ENCODE measurements around the gene AFF4. TPM values are rescaled to one million over a fixed set of nuclear protein-coding genes. Genes with fewer than 3 reads are reported as not detected.

The AFF4 gene
- total and polyA plus RNA-seq, 2 donors (not counting 1 experiment from before 2014, with no cell fraction given), result 16.2 to 81.5 TPM

GRCh38 chr5:132943362-132944022 is 19.9 kb downstream of the AFF4 start:
- no peak for DNase-seq
- Histone ChIP-seq H3K36me3 (replicated peaks in 1 of 2; ENCODE audit: control extremely low read depth in 1 of 2, control insufficient read depth in 1 of 2, extremely low read depth in 1 of 2, insufficient read depth in 2 of 2, low read length in 1 of 2) (peaks cover 3 to 20% of the 10 kb centered on the region in 2 experiments), H3K9ac (ENCODE audit: low read length) (no peak overlapping the region), H3K4me2 (replicated peaks; ENCODE audit: low read depth, low read length, poor library complexity, severe bottlenecking) (no peak overlapping the region), H2AFZ (ENCODE audit: insufficient read depth, low read depth, low read length, poor library complexity, severe bottlenecking) (no peak overlapping the region), H3K9me3 (ENCODE audit: control extremely low read depth in 1 of 3, control insufficient read depth in 2 of 3, insufficient read depth in 1 of 3, low read length in 2 of 3) (no peaks in the 10 kb centered on the region), H3K4me3 (ENCODE audit: control extremely low read depth in 1 of 5, extremely low read depth in 1 of 5, insufficient read depth in 1 of 5, low read depth in 2 of 5, low read length in 4 of 5) (no peak overlapping the region), H3K4me1 (ENCODE audit: control insufficient read depth in 2 of 2, insufficient read depth in 2 of 2, low read length in 2 of 2) (peaks cover 3 to 5% of the 10 kb centered on the region in 2 donors), H3K27ac (ENCODE audit: low read length in 2 of 2) (no peak overlapping the region), H3K79me2 (ENCODE audit: control insufficient read depth, insufficient read depth, low read length) (peaks cover 98% of the 10 kb centered on the region), H4K20me1 (ENCODE audit: control insufficient read depth, insufficient read depth, low read length, poor library complexity, severe bottlenecking) (peaks cover 90% of the 10 kb centered on the region), H3K27me3 (replicated peaks in 1 of 4; ENCODE audit: control extremely low read depth in 1 of 4, control insufficient read depth in 3 of 4, insufficient read depth in 4 of 4, low read length in 3 of 4) (no peaks in the 10 kb centered on the region)
- H3K4me1 Mint-ChIP-seq, result peaks cover 40% of the 10 kb centered on the region
- POLR2A ChIA-PET, result no interaction called here
- H3K4me3 Mint-ChIP-seq, result no peak overlapping the region
- H3K9me3 Mint-ChIP-seq (ENCODE audit: insufficient read depth), result no peaks in the 10 kb centered on the region
- ATAC-seq (ENCODE audit: low read depth), result no peak
- 96% methylated on average over 3 of the region's 3 CpGs for WGBS (ENCODE audit: insufficient coverage)
- intact Hi-C loops (cut with micrococcal nuclease), result no loop called here
- CTCF ChIA-PET, result interaction anchor here (0.5 kb wide), 1 partner anchor 23 kb away, joined by 4 read pairs; no protein-coding TSS in a partner anchor
- no peak for TF ChIP-seq CTCF (IDR thresholded peaks at IDR 0.05)
- TF ChIP-seq EZH2 (IDR thresholded peaks at IDR 0.05; ENCODE audit: borderline replicate concordance, insufficient read depth, low read depth, low read length, poor library complexity, severe bottlenecking), result no peak
- H3K27me3 Mint-ChIP-seq, result no peaks in the 10 kb centered on the region
- H3K27ac Mint-ChIP-seq, result no peak overlapping the region

- DNase-seq (no peak), ATAC-seq (ENCODE audit: low read depth) (no peak)
- peaks cover 89% of the 10 kb centered on the region for H4K20me1 ChIP-seq (ENCODE audit: control insufficient read depth, insufficient read depth, low read length, poor library complexity, severe bottlenecking)
- H3K4me3 ChIP-seq (ENCODE audit: control extremely low read depth in 1 of 5, extremely low read depth in 1 of 5, insufficient read depth in 1 of 5, low read depth in 2 of 5, low read length in 4 of 5), result no peak overlapping the region
- H3K36me3 ChIP-seq (replicated peaks in 1 of 2; ENCODE audit: control extremely low read depth in 1 of 2, control insufficient read depth in 1 of 2, extremely low read depth in 1 of 2, insufficient read depth in 2 of 2, low read length in 1 of 2), result peaks cover 3 to 26% of the 10 kb centered on the region in 2 experiments
- peaks cover 5 to 6% of the 10 kb centered on the region in 2 donors for H3K4me1 ChIP-seq (ENCODE audit: control insufficient read depth in 2 of 2, insufficient read depth in 2 of 2, low read length in 2 of 2)
- H3K4me2 ChIP-seq (replicated peaks; ENCODE audit: low read depth, low read length, poor library complexity, severe bottlenecking), result no peak overlapping the region
- intact Hi-C loops (cut with micrococcal nuclease), result no loop called here
- POLR2A ChIA-PET, result interaction anchor here (0.6 kb wide), 1 partner anchor 53 kb away, joined by 3 read pairs; no protein-coding TSS in a partner anchor
- H3K27ac ChIP-seq (ENCODE audit: low read length in 2 of 2), result no peak overlapping the region
- H3K27ac Mint-ChIP-seq, result no peak overlapping the region
- TF ChIP-seq EZH2 (IDR thresholded peaks at IDR 0.05; ENCODE audit: borderline replicate concordance, insufficient read depth, low read depth, low read length, poor library complexity, severe bottlenecking), result no peak
- TF ChIP-seq CTCF (IDR thresholded peaks at IDR 0.05), result no peak
- CTCF ChIA-PET, result no interaction called here
- H2AFZ ChIP-seq (ENCODE audit: insufficient read depth, low read depth, low read length, poor library complexity, severe bottlenecking), result no peak overlapping the region
- peaks cover 94% of the 10 kb centered on the region for H3K79me2 ChIP-seq (ENCODE audit: control insufficient read depth, insufficient read depth, low read length)
- H3K9me3 Mint-ChIP-seq (ENCODE audit: insufficient read depth), result no peaks in the 10 kb centered on the region
- H3K4me1 Mint-ChIP-seq, result peaks cover 33% of the 10 kb centered on the region
- H3K4me3 Mint-ChIP-seq, result no peak overlapping the region
- H3K9ac ChIP-seq (ENCODE audit: low read length), result no peak overlapping the region
- no peaks in the 10 kb centered on the region for H3K9me3 ChIP-seq (ENCODE audit: control extremely low read depth in 1 of 3, control insufficient read depth in 2 of 3, insufficient read depth in 1 of 3, low read length in 2 of 3)
- H3K27me3 ChIP-seq (replicated peaks in 1 of 4; ENCODE audit: control extremely low read depth in 1 of 4, control insufficient read depth in 3 of 4, insufficient read depth in 4 of 4, low read length in 3 of 4), result no peaks in the 10 kb centered on the region
- WGBS (ENCODE audit: insufficient coverage), result 100% methylated on average over 3 of the region's 5 CpGs
- H3K27me3 Mint-ChIP-seq, result no peaks in the 10 kb centered on the region
Observed at GRCh38 chr5:132941331-132941730, 22.1 kb downstream of the AFF4 start.

Data from B cell (primary cell).